GM23338 (cell line): Measurements from ENCODE around the gene SP9. TPM values are rescaled to one million over a fixed set of nuclear protein-coding genes. Genes with fewer than 3 reads are reported as not detected.

Source experiments
- EZH2 ChIP-seq: fragments of 200-600 bp; sonication (generic); IDR thresholded peaks from one replicate; pipeline ENCODE4 v1.8.0; 2017; ENCODE audit warnings: antibody characterized with exemption, mild to moderate bottlenecking, low read depth; ENCODE audit not compliant: unreplicated experiment
- JUNB ChIP-seq: IDR thresholded peaks from one replicate; pipeline ENCODE4 v1.6.1; 2016; ENCODE audit warnings: antibody characterized with exemption; ENCODE audit not compliant: unreplicated experiment
- POLR2AphosphoS5 ChIP-seq: IDR thresholded peaks from 2 replicates; pipeline ENCODE4 v1.6.1; 2016; ENCODE audit warnings: antibody characterized with exemption, low read depth
- STAT1 ChIP-seq: IDR thresholded peaks from one replicate; pipeline ENCODE4 v1.6.1; 2016; ENCODE audit warnings: antibody characterized with exemption; ENCODE audit not compliant: unreplicated experiment
- ZNF114 ChIP-seq: fragments of 250-450 bp; sonication (Bioruptor Pico); IDR thresholded peaks from 2 replicates; pipeline ENCODE4 v1.5.0; 2020; ENCODE audit warnings: mild to moderate bottlenecking, moderate library complexity
- polyA plus RNA-seq: library from polyadenylated mRNA; unstranded; fragments of >200 nt; fragmentation: Nextera tagmentation; extraction: Ambion mirVana; gene quantifications from 2 replicates; pipeline ENCODE4 v1.2.1, GENCODE V29; 2016
- total RNA-seq: library from RNA; depleted of rRNA; stranded (reverse); fragments of >200 nt; shearing (Covaris generic); gene quantifications from 2 replicates; pipeline ENCODE4 v1.2.3, GENCODE V29; 2014; rRNA removed
- TF ChIP-seq, protein P1 (sequence below), 2 experiments: fragments of 200-600 bp in 1 of 2; sonication (generic) in 1 of 2; conservative IDR thresholded peaks; 2 replicates each; pipeline versions ENCODE4 v1.5.1 to v1.6.1; 2016 to 2017; ENCODE audit warnings: antibody characterized with exemption in 2 of 2, low read depth in 2 of 2, mild to moderate bottlenecking in 2 of 2, moderate library complexity in 1 of 2

The SP9 gene
- total and polyA plus RNA-seq, 2 experiments from 2014 or later: 0.49 TPM; not detected in 1

- TF ChIP-seq, protein P1, sequence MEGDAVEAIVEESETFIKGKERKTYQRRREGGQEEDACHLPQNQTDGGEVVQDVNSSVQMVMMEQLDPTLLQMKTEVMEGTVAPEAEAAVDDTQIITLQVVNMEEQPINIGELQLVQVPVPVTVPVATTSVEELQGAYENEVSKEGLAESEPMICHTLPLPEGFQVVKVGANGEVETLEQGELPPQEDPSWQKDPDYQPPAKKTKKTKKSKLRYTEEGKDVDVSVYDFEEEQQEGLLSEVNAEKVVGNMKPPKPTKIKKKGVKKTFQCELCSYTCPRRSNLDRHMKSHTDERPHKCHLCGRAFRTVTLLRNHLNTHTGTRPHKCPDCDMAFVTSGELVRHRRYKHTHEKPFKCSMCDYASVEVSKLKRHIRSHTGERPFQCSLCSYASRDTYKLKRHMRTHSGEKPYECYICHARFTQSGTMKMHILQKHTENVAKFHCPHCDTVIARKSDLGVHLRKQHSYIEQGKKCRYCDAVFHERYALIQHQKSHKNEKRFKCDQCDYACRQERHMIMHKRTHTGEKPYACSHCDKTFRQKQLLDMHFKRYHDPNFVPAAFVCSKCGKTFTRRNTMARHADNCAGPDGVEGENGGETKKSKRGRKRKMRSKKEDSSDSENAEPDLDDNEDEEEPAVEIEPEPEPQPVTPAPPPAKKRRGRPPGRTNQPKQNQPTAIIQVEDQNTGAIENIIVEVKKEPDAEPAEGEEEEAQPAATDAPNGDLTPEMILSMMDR (conservative IDR thresholded peaks at IDR 0.05; ENCODE audit: low read depth in 2 of 2): no peak
- no peak for TF ChIP-seq EZH2
- no peak for TF ChIP-seq POLR2AphosphoS5
- no peak for TF ChIP-seq ZNF114
- TF ChIP-seq STAT1: no peak
- no peak for TF ChIP-seq JUNB
Observed at GRCh38 chr2:174385201-174385600, 50.4 kb downstream of the SP9 start (continued).

Other genes with a start within 250 kb of the SP9 start
- 104 and 114 TPM in 2 replicates for gene OLA1, start 86.4 kb upstream of the SP9 start, total RNA-seq
- gene OLA1, start 86.4 kb upstream of the SP9 start, polyA plus RNA-seq: 190 and 242 TPM in 2 replicates
- gene SCRN3, start 60.8 kb downstream of the SP9 start, total RNA-seq: 8.1 and 9.6 TPM in 2 replicates
- gene SCRN3, start 60.8 kb downstream of the SP9 start, polyA plus RNA-seq: 10.0 and 12.3 TPM in 2 replicates
- 0.58 and 1.3 TPM in 2 replicates for gene GPR155, start 152.1 kb downstream of the SP9 start, total RNA-seq
- 0.82 and 1.2 TPM in 2 replicates for gene GPR155, start 152.1 kb downstream of the SP9 start, polyA plus RNA-seq